Panc1 (cell line): Measurements from ENCODE around the gene EPHB1.

ENCODE experiments used
- CTCF ChIP-seq: fragments of 450-650 bp; IDR thresholded peaks from 2 replicates; pipeline ENCODE4 v1.5.1; 2017; ENCODE audit warnings: mild to moderate bottlenecking
- POLR2AphosphoS5 ChIP-seq: IDR thresholded peaks from 2 replicates; pipeline ENCODE4 v1.6.1; 2012; ENCODE audit warnings: mild to moderate bottlenecking, low read depth, low read length, moderate library complexity
- REST ChIP-seq, 2 experiments: IDR thresholded peaks; 2 replicates each; pipeline ENCODE4 v1.6.1; 2011 to 2012; ENCODE audit warnings: low read depth in 2 of 2, control low read depth in 1 of 2, low read length in 1 of 2, mild to moderate bottlenecking in 1 of 2, moderate library complexity in 1 of 2; ENCODE audit not compliant: insufficient read depth in 1 of 2
- TCF7L2 ChIP-seq: IDR thresholded peaks from 2 replicates; pipeline ENCODE4 v1.6.1; 2011; ENCODE audit warnings: mild to moderate bottlenecking, low read depth, low read length, inconsistent platforms

- TF ChIP-seq CTCF = no peak
- TF ChIP-seq REST (IDR thresholded peaks at IDR 0.05; ENCODE audit: insufficient read depth in 1 of 2, low read depth in 2 of 2, low read length in 1 of 2) = no peak
- TF ChIP-seq TCF7L2 = no peak
- no peak for TF ChIP-seq POLR2AphosphoS5
These were observed 197.5 kb downstream of the EPHB1 start for GRCh38 chr3:134992586-134992985.
